ENCODE data around the gene CCNG2.

CCNG2 gene

GRCh38 chr4:77194989-77195388 is 38.0 kb downstream of the CCNG2 start:
- no peaks in the 10 kb centered on the region for H3K79me2 ChIP-seq (ENCODE audit: low read length)
- no peak overlapping the region for H2AFZ ChIP-seq (ENCODE audit: low read length)
- peaks cover 20% of the 10 kb centered on the region for H3K4me1 ChIP-seq (ENCODE audit: low read length)
- TF ChIP-seq CTCF (IDR thresholded peaks at IDR 0.05; ENCODE audit: low read length) (no peak), EZH2 (optimal IDR thresholded peaks at IDR 0.05; ENCODE audit: low read depth, low read length) (no peak), EZH2phosphoT487 (IDR thresholded peaks at IDR 0.05; ENCODE audit: low read length) (no peak)
- peaks cover 11% of the 10 kb centered on the region; the same call in 1 of the 2 replicates for H3F3A ChIP-seq (ENCODE audit: insufficient read depth, low read length)
- no peaks in the 10 kb centered on the region for H3K9me3 ChIP-seq (replicated peaks; ENCODE audit: insufficient read depth, low read length)
- no peaks in the 10 kb centered on the region for H3K27me3 ChIP-seq (replicated peaks; ENCODE audit: insufficient read depth, low read length)
- H3K36me3 ChIP-seq (replicated peaks; ENCODE audit: insufficient read depth, low read length): no peaks in the 10 kb centered on the region
- H3K27ac ChIP-seq (ENCODE audit: low read length): no peak overlapping the region
- no peaks in the 10 kb centered on the region for H4K20me1 ChIP-seq (ENCODE audit: insufficient read depth, low read length)
- H3K9me2 ChIP-seq (replicated peaks; ENCODE audit: insufficient read depth, low read length): no peaks in the 10 kb centered on the region
- DNase-seq: no peak
- H3K9ac ChIP-seq (ENCODE audit: low read length): no peak overlapping the region
- H3K4me2 ChIP-seq (ENCODE audit: low read depth, low read length): no peak overlapping the region
- H3K4me3 ChIP-seq (ENCODE audit: low read length): no peak overlapping the region

- H3K4me3 ChIP-seq (ENCODE audit: low read length): no peak overlapping the region
- H3K79me2 ChIP-seq (ENCODE audit: low read length): no peaks in the 10 kb centered on the region
- H3K4me1 ChIP-seq (ENCODE audit: low read length): peaks cover 20% of the 10 kb centered on the region
- no peaks in the 10 kb centered on the region for H3K9me2 ChIP-seq (replicated peaks; ENCODE audit: insufficient read depth, low read length)
- peak overlapping the region; percentile 57; the same call in 1 of the 2 replicates for H3K27ac ChIP-seq (ENCODE audit: low read length)
- H2AFZ ChIP-seq (ENCODE audit: low read length): no peak overlapping the region
- peak overlapping the region; percentile 48 for H3K4me2 ChIP-seq (ENCODE audit: low read depth, low read length)
- H3K9ac ChIP-seq (ENCODE audit: low read length): no peak overlapping the region
- no peaks in the 10 kb centered on the region for H3K9me3 ChIP-seq (replicated peaks; ENCODE audit: insufficient read depth, low read length)
- peaks cover 11% of the 10 kb centered on the region; the same call in 1 of the 2 replicates for H3F3A ChIP-seq (ENCODE audit: insufficient read depth, low read length)
- H3K36me3 ChIP-seq (replicated peaks; ENCODE audit: insufficient read depth, low read length): no peaks in the 10 kb centered on the region
- DNase-seq: peak; percentile 85
- H3K27me3 ChIP-seq (replicated peaks; ENCODE audit: insufficient read depth, low read length): no peaks in the 10 kb centered on the region
- no peak for TF ChIP-seq CTCF (IDR thresholded peaks at IDR 0.05; ENCODE audit: low read length)
- no peak for TF ChIP-seq EZH2phosphoT487 (IDR thresholded peaks at IDR 0.05; ENCODE audit: low read length)
- TF ChIP-seq EZH2 (optimal IDR thresholded peaks at IDR 0.05; ENCODE audit: low read depth, low read length): no peak
- no peaks in the 10 kb centered on the region for H4K20me1 ChIP-seq (ENCODE audit: insufficient read depth, low read length)
Measured at GRCh38 chr4:77196866-77197265, 39.9 kb downstream of the CCNG2 start.

- H3K4me3 ChIP-seq (ENCODE audit: low read length): no peak overlapping the region
- no peaks in the 10 kb centered on the region for H3K9me2 ChIP-seq (replicated peaks; ENCODE audit: insufficient read depth, low read length)
- no peaks in the 10 kb centered on the region for H3K36me3 ChIP-seq (replicated peaks; ENCODE audit: insufficient read depth, low read length)
- no peak overlapping the region; the same call in 1 of the 2 replicates for H3K27ac ChIP-seq (ENCODE audit: low read length)
- H3K79me2 ChIP-seq (ENCODE audit: low read length): no peaks in the 10 kb centered on the region
- H3F3A ChIP-seq (ENCODE audit: insufficient read depth, low read length): peaks cover 11% of the 10 kb centered on the region; the same call in 1 of the 2 replicates
- no peaks in the 10 kb centered on the region for H4K20me1 ChIP-seq (ENCODE audit: insufficient read depth, low read length)
- no peaks in the 10 kb centered on the region for H3K9me3 ChIP-seq (replicated peaks; ENCODE audit: insufficient read depth, low read length)
- peaks cover 20% of the 10 kb centered on the region for H3K4me1 ChIP-seq (ENCODE audit: low read length)
- H3K9ac ChIP-seq (ENCODE audit: low read length): no peak overlapping the region
- H3K4me2 ChIP-seq (ENCODE audit: low read depth, low read length): no peak overlapping the region
- DNase-seq: no peak
- no peaks in the 10 kb centered on the region for H3K27me3 ChIP-seq (replicated peaks; ENCODE audit: insufficient read depth, low read length)
- TF ChIP-seq EZH2phosphoT487 (IDR thresholded peaks at IDR 0.05; ENCODE audit: low read length) (no peak), EZH2 (optimal IDR thresholded peaks at IDR 0.05; ENCODE audit: low read depth, low read length) (no peak), CTCF (IDR thresholded peaks at IDR 0.05; ENCODE audit: low read length) (no peak)
- H2AFZ ChIP-seq (ENCODE audit: low read length): no peak overlapping the region
Measured at GRCh38 chr4:77197361-77197760, 40.4 kb downstream of the CCNG2 start.
